K562 (cell line): Measurements from ENCODE around the gene LPGAT1. TPM values are rescaled to one million over a fixed set of nuclear protein-coding genes. Genes with fewer than 3 reads are reported as not detected.

Source experiments
- BRD9 ChIP-seq: fragments of 450-650 bp; IDR thresholded peaks from 2 replicates; pipeline ENCODE4 v1.6.1; 2018; ENCODE audit warnings: low read depth; ENCODE audit not compliant: partially characterized antibody
- E2F4 ChIP-seq: sonication (generic); formaldehyde crosslinking; IDR thresholded peaks from 2 replicates; pipeline ENCODE4 v1.8.0; 2022; ENCODE audit warnings: mild to moderate bottlenecking, low read depth, missing genetic modification reagents
- HBP1 ChIP-seq: fragments of 450-650 bp; formaldehyde crosslinking; IDR thresholded peaks from 2 replicates; pipeline ENCODE4 v1.4.0; 2022; ENCODE audit warnings: missing genetic modification characterization
- HDAC8 ChIP-seq: fragments of 450-650 bp; IDR thresholded peaks from 2 replicates; pipeline ENCODE4 v1.6.1; 2016; ENCODE audit warnings: mild to moderate bottlenecking, missing genetic modification characterization, moderate library complexity, missing compliant biosample characterization
- NFIC ChIP-seq: fragments of 450-650 bp; IDR thresholded peaks from 2 replicates; pipeline ENCODE4 v1.6.1; 2017; ENCODE audit warnings: mild to moderate bottlenecking, inconsistent platforms
- OTX1 ChIP-seq: fragments of 450-650 bp; formaldehyde crosslinking; IDR thresholded peaks from 2 replicates; pipeline ENCODE4 v1.4.0; 2022; ENCODE audit warnings: mild to moderate bottlenecking
- PTBP1 ChIP-seq: fragments of 200-400 bp; formaldehyde crosslinking; IDR thresholded peaks from 2 replicates; pipeline ENCODE4 v1.6.1; 2017; ENCODE audit warnings: low read depth, low read length
- PTRF ChIP-seq: fragments of 450-650 bp; IDR thresholded peaks from 2 replicates; pipeline ENCODE4 v1.6.1; 2016; ENCODE audit warnings: mild to moderate bottlenecking, missing genetic modification characterization, missing compliant biosample characterization
- SAFB2 ChIP-seq: fragments of 200-400 bp; formaldehyde crosslinking; IDR thresholded peaks from 2 replicates; pipeline ENCODE4 v1.6.1; 2018; ENCODE audit warnings: borderline replicate concordance, low read length, low read depth, moderate library complexity; ENCODE audit not compliant: severe bottlenecking
- SIN3A ChIP-seq, 2 experiments: fragments of 150-350 bp in 1 of 2; IDR thresholded peaks; 2 replicates each; pipeline ENCODE4 v1.6.1; 2011 to 2016; ENCODE audit warnings: borderline replicate concordance in 2 of 2, low read depth in 2 of 2, low read length in 2 of 2, mild to moderate bottlenecking in 2 of 2, moderate library complexity in 2 of 2; ENCODE audit not compliant: control insufficient read depth in 1 of 2
- SNAPC5 ChIP-seq: fragments of 250-450 bp; sonication (Bioruptor Pico); IDR thresholded peaks from 2 replicates; pipeline ENCODE4 v1.8.0; 2021; ENCODE audit warnings: moderate library complexity, mild to moderate bottlenecking, inconsistent platforms
- SPI1 ChIP-seq: IDR thresholded peaks from 2 replicates; pipeline ENCODE4 v1.6.1; 2011; ENCODE audit warnings: low read depth, low read length, control low read depth, borderline replicate concordance
- STAT5A ChIP-seq: IDR thresholded peaks from 2 replicates; pipeline ENCODE4 v1.6.1; 2012; ENCODE audit warnings: low read length, inconsistent platforms, borderline replicate concordance
- TEAD4 ChIP-seq, 2 experiments: sonication (generic) in 1 of 2; formaldehyde crosslinking in 1 of 2; IDR thresholded peaks; 2 replicates each; pipeline versions ENCODE4 v1.6.1 to v1.8.0; 2012 to 2022; ENCODE audit warnings: borderline replicate concordance in 1 of 2, inconsistent platforms in 1 of 2, low read length in 1 of 2, mild to moderate bottlenecking in 1 of 2, missing genetic modification reagents in 1 of 2
- ZBTB12 ChIP-seq: fragments of 250-450 bp; sonication (Bioruptor Pico); IDR thresholded peaks from 2 replicates; pipeline ENCODE4 v1.4.0; 2020
- ZBTB17 ChIP-seq: fragments of 450-650 bp; formaldehyde crosslinking; IDR thresholded peaks from 2 replicates; pipeline ENCODE4 v1.4.0; 2020; ENCODE audit warnings: mild to moderate bottlenecking
- ZNF431 ChIP-seq: sonication (generic); formaldehyde crosslinking; IDR thresholded peaks from 2 replicates; pipeline ENCODE4 v1.8.0; 2022; ENCODE audit warnings: mild to moderate bottlenecking, missing genetic modification reagents
- ZNF512 ChIP-seq: IDR thresholded peaks from 2 replicates; pipeline ENCODE4 v1.6.1; 2016; ENCODE audit warnings: missing genetic modification characterization, missing compliant biosample characterization
- ZNF780A ChIP-seq: fragments of 250-450 bp; sonication (Bioruptor Pico); IDR thresholded peaks from 2 replicates; pipeline ENCODE4 v1.5.0; 2021; ENCODE audit warnings: mild to moderate bottlenecking
- ZZZ3 ChIP-seq: fragments of 450-650 bp; IDR thresholded peaks from 2 replicates; pipeline ENCODE4 v1.6.1; 2016; ENCODE audit warnings: antibody characterized with exemption, mild to moderate bottlenecking, moderate library complexity
- polyA plus RNA-seq, 8 experiments: library from polyadenylated mRNA; depleted of rRNA in 4 of 8; stranded (reverse) in 5 of 8; unstranded in 3 of 8; fragments of >200 nt; fragmentation: Nextera tagmentation in 2 of 8; fragmentation: Illumina TruSeq in 1 of 8; extraction: Ambion mirVana in 2 of 8; extraction: Trizol in 1 of 8; gene quantifications; 2 replicates each; pipeline versions ENCODE4 v1.2.1 to v1.2.3, GENCODE V29; 2011 to 2014; ENCODE audit warnings: inconsistent platforms in 1 of 8, missing spikeins in 1 of 8
- total RNA-seq, 7 experiments: library from RNA; depleted of rRNA in 6 of 7; stranded (reverse); fragments of >200 nt in 6 of 7; fragmentation: Illumina TruSeq in 2 of 7; extraction: Trizol in 2 of 7; gene quantifications; 2 replicates each; pipeline versions ENCODE4 v1.2.1 to v1.2.3, GENCODE V29; 2011 to 2021; ENCODE audit warnings: low replicate concordance in 1 of 7

Gene LPGAT1
- total and polyA plus RNA-seq, 9 of the 15 experiments (the other 6 are each of a cell fraction or from before 2014, with no cell fraction given): 5.7 to 31.4 (median 16.3) TPM

GRCh38 chr1:211698161-211699026, 132.2 kb downstream of the LPGAT1 start (continued):
- no peak for TF ChIP-seq ZBTB12 (CRISPR knock-in tag)
- no peak for TF ChIP-seq ZNF512
- TF ChIP-seq ZBTB17 (CRISPR knock-in tag): peak; percentile 40; the same call in 1 of the 2 replicates
- TF ChIP-seq ZNF431 (CRISPR knock-in tag): no peak
- no peak for TF ChIP-seq PTBP1
- peak; percentile 49 for TF ChIP-seq TEAD4 (IDR thresholded peaks at IDR 0.05; ENCODE audit: low read length)
- no peak for TF ChIP-seq TEAD4 (CRISPR knock-in tag; IDR thresholded peaks at IDR 0.05; ENCODE audit: borderline replicate concordance)
- TF ChIP-seq STAT5A: no peak
- no peak for TF ChIP-seq BRD9
- no peak for TF ChIP-seq PTRF (tag)
- no peak for TF ChIP-seq ZNF780A (CRISPR knock-in tag)
- TF ChIP-seq HBP1 (CRISPR knock-in tag): no peak
- no peak for TF ChIP-seq SPI1
- no peak for TF ChIP-seq NFIC
- TF ChIP-seq ZZZ3: no peak
- TF ChIP-seq HDAC8: no peak
- TF ChIP-seq OTX1 (CRISPR knock-in tag): no peak
- TF ChIP-seq E2F4 (CRISPR knock-in tag): no peak
- no peak for TF ChIP-seq SIN3A (IDR thresholded peaks at IDR 0.05; ENCODE audit: borderline replicate concordance in 2 of 2, control insufficient read depth in 1 of 2, low read depth in 2 of 2, low read length in 2 of 2)
- no peak for TF ChIP-seq SAFB2
- TF ChIP-seq SNAPC5 (CRISPR knock-in tag): no peak
